Hepatocyte (in vitro differentiated cells): ENCODE results near the gene RAB11FIP5. TPM values are rescaled to one million over a fixed set of nuclear protein-coding genes. Genes with fewer than 3 reads are reported as not detected.
A peak's percentile ranks its signal among the peaks of the same experiment; 100 is the strongest.

ENCODE experiments used
- DNase-seq: peaks from one replicate; pipeline ENCODE4 v3.0.0-alpha.2; 2016; ENCODE audit warnings: low spot score
- H2AFZ ChIP-seq: fragments of 200-600 bp; sonication (generic); 2 replicates; pipeline ENCODE4 v1.6.0; 2016; ENCODE audit warnings: antibody characterized with exemption, mild to moderate bottlenecking
- H3K27ac ChIP-seq: fragments of 200-600 bp; sonication (generic); 2 replicates; pipeline ENCODE4 v1.5.1; 2016; ENCODE audit warnings: mild to moderate bottlenecking
- H3K27me3 ChIP-seq: fragments of 200-600 bp; sonication (generic); 2 replicates; pipeline ENCODE4 v1.6.1; 2016
- H3K36me3 ChIP-seq: fragments of 200-600 bp; sonication (generic); replicated peaks from 2 replicates; pipeline ENCODE4 v1.5.1; 2016; ENCODE audit warnings: low read depth; ENCODE audit not compliant: insufficient read depth
- H3K4me1 ChIP-seq: fragments of 200-600 bp; sonication (generic); 2 replicates; pipeline ENCODE4 v1.5.1; 2016; ENCODE audit warnings: mild to moderate bottlenecking, moderate library complexity; ENCODE audit not compliant: insufficient read depth
- H3K4me2 ChIP-seq: fragments of 200-600 bp; sonication (generic); 2 replicates; pipeline ENCODE4 v1.6.0; 2016
- H3K4me3 ChIP-seq: fragments of 200-600 bp; sonication (generic); 2 replicates; pipeline ENCODE4 v1.5.1; 2016; ENCODE audit warnings: mild to moderate bottlenecking
- H3K79me2 ChIP-seq: fragments of 200-600 bp; sonication (generic); 2 replicates; pipeline ENCODE4 v1.6.0; 2017; ENCODE audit warnings: mild to moderate bottlenecking
- H3K9me2 ChIP-seq: fragments of 200-600 bp; sonication (generic); replicated peaks from 2 replicates; pipeline ENCODE4 v1.6.0; 2017; ENCODE audit warnings: mild to moderate bottlenecking; ENCODE audit not compliant: insufficient read depth
- H3K9me3 ChIP-seq: fragments of 200-600 bp; sonication (generic); 2 replicates; pipeline ENCODE4 v1.5.1; 2016; ENCODE audit warnings: low read depth, mild to moderate bottlenecking
- H4K20me1 ChIP-seq: fragments of 200-600 bp; sonication (generic); 2 replicates; pipeline ENCODE4 v1.6.0; 2016; ENCODE audit warnings: mild to moderate bottlenecking; ENCODE audit not compliant: insufficient read depth, poor library complexity, severe bottlenecking
- EZH2 ChIP-seq: fragments of 200-600 bp; sonication (generic); IDR thresholded peaks from 2 replicates; pipeline ENCODE4 v1.6.1; 2016; ENCODE audit warnings: antibody characterized with exemption, mild to moderate bottlenecking, borderline replicate concordance
- EZH2phosphoT487 ChIP-seq: fragments of 200-600 bp; sonication (generic); IDR thresholded peaks from one replicate; pipeline ENCODE4 v1.6.1; 2018; ENCODE audit warnings: antibody characterized with exemption, mild to moderate bottlenecking, low read depth, moderate library complexity; ENCODE audit not compliant: unreplicated experiment, severe bottlenecking
- WGBS: methylation state at CpG from one replicate; pipeline ENCODE4 v1.1.6; 2016; ENCODE audit warnings: low lambda C conversion rate; ENCODE audit errors: missing lambda C conversion rate; 5-methylcytosine and 5-hydroxymethylcytosine counted together
- polyA plus RNA-seq: library from polyadenylated mRNA; unstranded; fragments of >200 nt; fragmentation: Nextera tagmentation; extraction: Ambion mirVana; gene quantifications from 2 replicates; pipeline ENCODE4 v1.2.1, GENCODE V29; 2016
- total RNA-seq: library from RNA; depleted of rRNA; stranded (reverse); fragments of >200 nt; gene quantifications from 2 replicates; pipeline ENCODE4 v1.2.3, GENCODE V29; 2014
- TF ChIP-seq, protein P1 (sequence below): fragments of 200-600 bp; sonication (generic); IDR thresholded peaks from 2 replicates; pipeline ENCODE4 v1.5.1; 2016; ENCODE audit warnings: antibody characterized with exemption, mild to moderate bottlenecking; ENCODE audit not compliant: poor library complexity

Gene RAB11FIP5, protein sequence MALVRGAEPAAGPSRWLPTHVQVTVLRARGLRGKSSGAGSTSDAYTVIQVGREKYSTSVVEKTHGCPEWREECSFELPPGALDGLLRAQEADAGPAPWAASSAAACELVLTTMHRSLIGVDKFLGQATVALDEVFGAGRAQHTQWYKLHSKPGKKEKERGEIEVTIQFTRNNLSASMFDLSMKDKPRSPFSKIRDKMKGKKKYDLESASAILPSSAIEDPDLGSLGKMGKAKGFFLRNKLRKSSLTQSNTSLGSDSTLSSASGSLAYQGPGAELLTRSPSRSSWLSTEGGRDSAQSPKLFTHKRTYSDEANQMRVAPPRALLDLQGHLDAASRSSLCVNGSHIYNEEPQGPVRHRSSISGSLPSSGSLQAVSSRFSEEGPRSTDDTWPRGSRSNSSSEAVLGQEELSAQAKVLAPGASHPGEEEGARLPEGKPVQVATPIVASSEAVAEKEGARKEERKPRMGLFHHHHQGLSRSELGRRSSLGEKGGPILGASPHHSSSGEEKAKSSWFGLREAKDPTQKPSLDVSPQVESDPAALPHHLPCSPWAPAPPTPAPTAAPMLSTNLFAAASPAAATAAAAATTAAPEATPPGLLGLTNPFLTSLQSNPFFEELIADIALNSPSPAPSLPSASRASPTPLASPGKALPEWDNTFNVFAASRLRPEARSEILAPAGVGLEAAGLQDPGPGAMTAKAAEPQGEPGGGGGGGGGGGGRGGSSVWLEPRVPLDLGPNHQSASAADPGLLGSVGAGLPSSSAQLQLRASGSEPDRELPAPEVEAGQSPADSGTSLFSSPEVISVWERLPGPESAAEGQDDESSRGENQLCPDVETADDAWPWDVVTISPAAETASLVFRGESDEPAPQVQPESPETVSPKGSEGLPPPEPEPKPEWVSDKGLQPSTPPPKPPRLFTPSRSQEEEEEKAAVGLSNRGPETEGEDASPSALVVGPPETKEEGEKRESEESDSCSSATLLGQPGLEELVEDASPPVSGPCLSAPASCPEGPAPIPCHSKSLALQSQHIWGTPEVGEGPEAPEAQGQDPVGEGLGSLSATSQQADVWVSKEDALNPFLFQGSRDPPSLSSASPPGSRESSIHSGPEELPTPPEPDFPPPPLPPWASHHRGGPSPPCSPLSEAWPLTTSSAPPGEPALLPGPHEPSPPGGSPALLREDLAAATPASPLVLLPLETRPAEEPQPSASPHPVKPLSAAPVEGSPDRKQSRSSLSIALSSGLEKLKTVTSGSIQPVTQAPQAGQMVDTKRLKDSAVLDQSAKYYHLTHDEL (N-terminal part only)
- total RNA-seq, result 33.7 and 34.7 TPM in 2 replicates
- 31.1 and 33.5 TPM in 2 replicates for polyA plus RNA-seq

DNA sequence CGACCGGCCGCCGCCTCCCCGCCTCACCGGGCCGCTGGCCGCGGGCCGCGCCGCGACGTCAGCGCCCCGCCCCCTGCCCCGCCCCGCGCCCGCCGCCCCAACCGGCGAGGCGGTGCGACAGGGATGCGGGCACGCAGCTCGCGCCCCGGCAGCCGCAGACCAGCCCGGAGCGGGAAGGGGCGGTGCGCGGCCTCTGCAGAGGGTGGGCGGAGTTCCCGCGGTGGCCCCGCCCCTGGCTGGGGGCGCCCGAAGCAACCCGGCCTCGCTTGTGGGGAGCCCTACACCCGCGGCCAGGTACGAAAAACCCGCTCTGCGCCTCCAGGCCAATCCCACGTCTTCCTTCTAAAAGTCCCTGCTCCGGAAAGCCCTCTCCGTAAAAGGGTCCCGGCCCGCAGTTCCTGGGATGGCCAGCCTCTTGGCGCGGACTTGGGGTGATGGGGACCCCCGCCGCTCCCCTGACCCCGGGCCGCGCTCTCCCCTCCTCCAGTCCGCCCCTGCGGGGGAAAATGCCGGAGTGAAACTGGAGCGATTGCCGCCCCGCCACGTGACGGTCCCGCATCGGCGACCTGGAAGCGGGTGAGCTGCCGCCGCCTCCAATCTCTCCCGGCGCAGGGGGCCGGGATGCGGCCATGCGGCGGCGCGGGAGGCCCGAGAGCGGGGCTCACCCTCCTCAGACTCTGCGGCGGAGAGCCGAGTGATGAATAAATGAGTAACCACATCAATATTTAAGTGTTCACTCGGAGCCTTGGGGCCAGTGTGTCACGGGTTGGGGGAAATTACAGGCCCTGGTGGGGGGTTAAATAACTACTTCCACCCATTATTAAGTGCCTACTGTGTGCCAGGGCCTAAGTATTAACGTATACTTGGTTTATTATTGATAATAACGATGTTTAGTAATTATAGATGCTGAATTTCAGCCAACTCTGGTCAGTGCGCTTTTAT lies at the start of gene RAB11FIP5:
TSS of gene RAB11FIP5 (minus strand) at position 36 of the 942 bp plus-strand sequence. CDS start 171 bp downstream, outside the sequence.
- peaks cover 31% of the 10 kb centered on the region for H4K20me1 ChIP-seq
- no peaks in the 10 kb centered on the region for H3K9me3 ChIP-seq
- no peaks in the 10 kb centered on the region for H3K36me3 ChIP-seq
- DNase-seq, result peak; percentile 94
- H3K4me2 ChIP-seq, result peak within 1 kb of the TSS; percentile 95
- peak within 1 kb of the TSS; percentile 97 for H2AFZ ChIP-seq
- no peaks in the 10 kb centered on the region for H3K27me3 ChIP-seq
- H3K9me2 ChIP-seq, result no peaks in the 10 kb centered on the region
- WGBS, result 3% methylated on average over 49 of the region's 93 CpGs
- peaks cover 43% of the 10 kb centered on the region for H3K79me2 ChIP-seq
- H3K27ac ChIP-seq, result peak within 1 kb of the TSS; percentile 99
- peaks cover 23% of the 10 kb centered on the region for H3K4me1 ChIP-seq
- TF ChIP-seq EZH2, result no peak
- TF ChIP-seq, protein P1, sequence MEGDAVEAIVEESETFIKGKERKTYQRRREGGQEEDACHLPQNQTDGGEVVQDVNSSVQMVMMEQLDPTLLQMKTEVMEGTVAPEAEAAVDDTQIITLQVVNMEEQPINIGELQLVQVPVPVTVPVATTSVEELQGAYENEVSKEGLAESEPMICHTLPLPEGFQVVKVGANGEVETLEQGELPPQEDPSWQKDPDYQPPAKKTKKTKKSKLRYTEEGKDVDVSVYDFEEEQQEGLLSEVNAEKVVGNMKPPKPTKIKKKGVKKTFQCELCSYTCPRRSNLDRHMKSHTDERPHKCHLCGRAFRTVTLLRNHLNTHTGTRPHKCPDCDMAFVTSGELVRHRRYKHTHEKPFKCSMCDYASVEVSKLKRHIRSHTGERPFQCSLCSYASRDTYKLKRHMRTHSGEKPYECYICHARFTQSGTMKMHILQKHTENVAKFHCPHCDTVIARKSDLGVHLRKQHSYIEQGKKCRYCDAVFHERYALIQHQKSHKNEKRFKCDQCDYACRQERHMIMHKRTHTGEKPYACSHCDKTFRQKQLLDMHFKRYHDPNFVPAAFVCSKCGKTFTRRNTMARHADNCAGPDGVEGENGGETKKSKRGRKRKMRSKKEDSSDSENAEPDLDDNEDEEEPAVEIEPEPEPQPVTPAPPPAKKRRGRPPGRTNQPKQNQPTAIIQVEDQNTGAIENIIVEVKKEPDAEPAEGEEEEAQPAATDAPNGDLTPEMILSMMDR, result no peak
- no peak for TF ChIP-seq EZH2phosphoT487
- peak within 1 kb of the TSS; percentile 100 for H3K4me3 ChIP-seq

DNA sequence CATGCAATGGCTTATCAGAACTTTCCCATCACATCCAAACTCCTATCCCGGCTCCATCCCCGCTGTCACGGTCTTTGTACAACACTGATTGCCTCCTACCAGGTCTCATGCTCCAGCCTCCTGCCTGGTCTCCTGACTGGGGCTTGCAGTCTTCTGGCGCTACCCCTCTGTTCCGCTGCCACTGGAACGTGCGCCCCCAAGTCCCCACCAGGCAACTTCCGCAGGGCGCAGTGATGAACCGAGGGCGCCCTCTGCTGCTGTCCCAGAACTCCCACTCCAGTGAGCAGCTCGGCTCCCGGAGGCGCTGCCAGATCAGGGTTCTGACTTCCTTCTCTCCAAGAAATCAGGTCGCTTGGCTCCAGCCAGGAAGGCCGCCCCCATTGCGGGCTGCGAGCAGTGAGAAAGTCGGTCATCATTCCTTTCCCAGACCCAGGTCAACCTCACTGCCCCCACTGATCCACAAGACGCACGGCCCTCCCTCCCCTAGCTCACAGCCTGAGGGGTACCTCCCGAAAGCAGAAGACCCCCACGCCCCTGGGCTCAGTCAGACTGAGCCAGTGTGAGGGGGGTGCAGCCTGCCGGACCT lies 43.9 kb upstream of the RAB11FIP5 start:
- H3K9me3 ChIP-seq, result no peaks in the 10 kb centered on the region
- no peaks in the 10 kb centered on the region for H3K9me2 ChIP-seq
- DNase-seq, result peak; percentile 83
- H3K36me3 ChIP-seq, result no peaks in the 10 kb centered on the region
- H2AFZ ChIP-seq, result no peak overlapping the region
- WGBS, result 12% methylated on average over 24 of the region's 24 CpGs
- no peak for TF ChIP-seq EZH2
- TF ChIP-seq, protein P1, result peak; percentile 92
- H3K4me1 ChIP-seq, result peaks cover 2% of the 10 kb centered on the region
- no peaks in the 10 kb centered on the region for H3K79me2 ChIP-seq
- H3K27ac ChIP-seq, result no peak overlapping the region
- H3K27me3 ChIP-seq, result no peaks in the 10 kb centered on the region
- H3K4me2 ChIP-seq, result peak overlapping the region; percentile 74
- H3K4me3 ChIP-seq, result no peak overlapping the region
- H4K20me1 ChIP-seq, result no peaks in the 10 kb centered on the region
